NCI-H1105 (cell line): Measurements from ENCODE around the gene MEPE.

Source experiments
- DNase-seq: peaks from one replicate; lab custom pipeline; 2025; lab: John Stamatoyannopoulos, UW

The MEPE gene

DNA sequence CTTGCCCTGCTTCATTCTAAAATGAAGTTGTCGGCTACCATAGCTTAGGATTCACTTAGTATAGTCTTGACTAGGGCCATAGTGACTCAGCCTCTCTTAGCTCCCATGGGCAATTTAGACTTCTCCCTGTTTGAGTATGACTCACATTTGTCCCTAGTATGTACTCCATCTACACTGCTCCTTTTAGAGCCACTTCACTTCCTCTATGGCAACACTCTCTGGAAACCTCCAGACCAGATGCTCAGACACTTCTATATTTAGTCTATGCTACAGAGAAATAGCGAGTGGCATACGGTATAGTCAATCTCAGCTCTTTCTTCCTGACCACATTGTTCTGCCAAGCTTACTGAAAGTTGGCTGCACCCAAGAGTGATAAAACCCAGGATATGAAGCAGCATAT lies 11.2 kb downstream of the MEPE start:
- no peak for DNase-seq

GRCh38 chr4:87844452-87844851 lies 11.7 kb downstream of the MEPE start:
- DNase-seq: no peak

GRCh38 chr4:87846226-87846625 lies 13.5 kb downstream of the MEPE start:
- DNase-seq: no peak

DNA sequence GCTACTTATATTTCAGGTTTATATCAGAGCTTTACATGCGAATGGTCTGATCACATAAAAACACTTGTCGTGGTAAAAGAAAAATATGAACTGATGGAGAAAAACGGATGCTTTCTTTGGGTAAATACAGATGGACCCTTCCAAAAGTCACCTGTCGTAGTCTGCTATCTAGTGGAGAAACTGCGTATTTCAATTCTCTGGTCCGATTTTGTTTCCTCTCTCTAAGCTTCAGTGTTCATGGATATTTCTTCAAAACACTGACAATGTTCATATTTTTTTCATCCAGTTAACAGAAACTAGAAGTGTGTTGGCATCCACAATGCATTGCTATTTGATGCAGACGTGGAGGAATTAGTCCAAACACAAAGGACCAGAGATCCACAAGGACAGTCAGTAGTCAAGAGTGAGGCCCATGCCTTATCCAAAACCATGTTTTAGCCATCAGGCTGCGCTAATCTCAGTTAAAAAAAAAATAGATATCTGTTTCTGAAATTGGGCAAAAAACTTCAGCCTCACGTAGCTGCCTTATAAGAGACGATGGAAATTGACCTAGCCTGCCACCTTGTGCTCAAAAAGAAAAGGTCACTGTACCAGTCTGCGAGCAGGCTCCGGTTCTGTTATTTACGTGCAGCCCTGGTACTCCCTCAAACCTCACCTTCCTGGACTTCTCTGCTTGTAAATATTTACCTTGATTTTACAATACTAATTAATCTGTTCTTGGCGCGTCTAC lies 16.0 kb downstream of the MEPE start:
- DNase-seq: peak; percentile 40

DNA sequence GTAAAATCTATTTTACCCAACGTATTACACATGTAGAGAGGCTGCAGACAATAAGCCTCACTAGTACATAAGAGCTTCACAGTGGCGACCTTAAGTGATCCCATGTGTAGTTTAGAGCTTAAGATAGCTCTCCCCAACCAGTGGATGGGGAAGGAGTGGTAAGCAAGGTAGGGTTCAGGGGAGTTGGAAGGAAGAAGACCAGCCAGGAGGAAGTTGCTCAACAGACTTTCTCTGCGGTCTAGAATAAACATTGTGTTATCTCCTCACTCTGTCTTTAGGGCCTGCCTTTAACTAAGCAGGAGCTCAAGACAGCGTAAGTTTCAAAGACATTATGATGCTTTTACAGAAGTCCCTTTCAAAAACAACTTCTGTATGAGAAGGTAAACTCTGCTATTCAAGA lies 16.8 kb downstream of the MEPE start:
- DNase-seq: no peak

GRCh38 chr4:87851332-87851731 lies 18.6 kb downstream of the MEPE start:
- DNase-seq: no peak

GRCh38 chr4:87851953-87852352 lies 19.2 kb downstream of the MEPE start:
- DNase-seq: no peak

DNA sequence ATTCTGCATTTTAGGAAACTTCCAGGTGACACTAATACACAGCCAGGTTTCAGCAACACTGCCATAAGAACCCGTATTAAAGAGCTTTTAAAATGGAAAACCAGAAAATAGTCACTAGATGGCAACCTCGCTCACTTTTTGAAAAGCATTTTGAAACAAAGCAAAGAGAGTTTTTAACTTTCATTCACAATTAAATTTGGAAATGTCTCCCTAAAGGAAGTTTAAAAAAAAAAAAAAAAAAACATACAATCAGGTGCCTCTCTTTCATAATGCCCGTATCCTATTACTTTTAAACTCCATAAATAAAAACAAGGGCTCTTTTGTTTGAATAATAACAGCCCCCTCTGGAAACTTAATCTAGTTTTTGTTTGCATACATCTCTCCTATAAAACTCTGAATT lies 20.3 kb downstream of the MEPE start:
- peak; percentile 36 for DNase-seq

DNA sequence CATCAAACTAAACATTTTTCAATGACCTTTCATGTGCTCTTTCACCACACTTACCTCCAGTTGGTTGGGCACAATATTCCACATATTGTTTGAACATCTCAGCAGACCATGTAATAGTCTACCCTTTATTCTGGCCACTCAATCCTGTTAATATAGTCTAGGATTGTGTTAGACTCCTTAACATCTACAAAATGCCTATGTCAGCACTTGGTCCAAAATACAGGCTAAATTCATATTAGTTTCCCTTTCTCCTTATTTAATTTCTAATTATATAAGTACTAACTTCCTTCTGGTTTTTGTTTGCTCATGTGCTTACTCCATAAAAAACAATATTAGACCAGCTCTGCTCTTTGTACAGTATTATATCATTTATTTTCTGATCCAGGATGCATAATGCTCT lies 21.1 kb downstream of the MEPE start:
- no peak for DNase-seq

DNA sequence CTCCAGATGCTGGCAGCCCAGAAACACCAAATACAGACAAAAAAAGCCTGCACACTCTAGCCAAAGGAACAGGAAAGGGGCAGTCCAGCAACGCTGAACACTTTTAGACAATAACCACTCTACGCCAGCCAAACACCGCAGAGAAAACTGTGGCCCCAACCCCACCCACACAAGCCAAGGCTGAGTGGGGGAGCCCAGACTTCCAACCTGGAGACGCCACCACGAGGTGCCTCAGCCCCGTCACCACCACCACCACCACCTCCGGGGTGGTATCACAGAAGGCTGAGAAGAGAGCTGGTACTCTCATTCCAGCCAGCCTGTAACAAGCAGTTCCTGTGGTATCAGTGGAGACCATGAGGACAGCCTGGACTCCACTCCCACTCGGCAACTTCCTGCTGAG lies 22.8 kb downstream of the MEPE start:
- no peak for DNase-seq

GRCh38 chr4:87856816-87857215 lies 24.0 kb downstream of the MEPE start:
- DNase-seq: no peak

- no peak for DNase-seq
Measured at GRCh38 chr4:87857789-87858188, 25.0 kb downstream of the MEPE start.

GRCh38 chr4:87862236-87862635 lies 29.5 kb downstream of the MEPE start:
- no peak for DNase-seq

GRCh38 chr4:87863486-87863885 lies 30.7 kb downstream of the MEPE start:
- no peak for DNase-seq

DNA sequence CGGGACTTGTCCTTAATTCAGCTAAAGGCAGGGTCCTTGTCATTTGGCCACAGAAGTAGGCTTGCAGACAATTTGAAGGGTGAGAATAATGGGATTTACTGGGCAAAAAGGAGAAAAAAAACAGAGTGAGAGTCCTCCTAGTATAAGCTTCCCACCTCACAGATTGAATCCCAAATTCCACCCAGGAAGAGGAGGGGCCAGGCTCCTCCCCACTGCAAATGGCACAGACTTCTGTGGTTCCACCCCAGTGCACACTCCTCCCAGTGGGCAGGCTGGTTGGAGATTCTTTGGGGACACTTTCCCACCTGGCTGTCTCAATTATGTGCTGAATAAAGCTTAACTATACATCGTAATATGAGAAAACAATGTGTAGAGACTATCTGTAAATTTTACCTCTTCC lies 31.6 kb downstream of the MEPE start:
- DNase-seq: no peak

DNA sequence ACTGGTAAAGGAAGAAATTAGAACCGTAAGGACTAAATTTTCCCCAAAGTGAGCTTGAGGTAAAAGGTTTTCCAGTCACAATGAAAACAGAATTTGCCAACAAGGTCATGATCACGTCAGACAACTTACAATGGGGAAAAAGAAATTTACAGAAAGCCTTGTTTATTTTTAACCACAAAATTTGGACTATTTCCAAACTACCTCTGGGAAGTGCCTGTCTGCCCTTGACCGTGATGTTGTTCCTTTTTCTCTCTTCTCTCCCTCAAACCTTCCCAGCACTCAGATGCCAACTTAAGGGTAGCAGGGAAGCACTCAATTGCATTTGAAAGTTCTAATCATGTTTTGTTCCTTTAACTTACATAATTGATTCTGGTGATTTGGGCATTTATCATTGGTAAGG lies 32.5 kb downstream of the MEPE start:
- no peak for DNase-seq

GRCh38 chr4:87865960-87866598 lies 33.3 kb downstream of the MEPE start:
- DNase-seq: no peak

GRCh38 chr4:87868522-87868921 lies 35.8 kb downstream of the MEPE start:
- no peak for DNase-seq

- no peak for DNase-seq
Measured at GRCh38 chr4:87872028-87872427, 39.3 kb downstream of the MEPE start.

GRCh38 chr4:87875191-87875590 lies 42.4 kb downstream of the MEPE start:
- no peak for DNase-seq

GRCh38 chr4:87880106-87880505 lies 47.3 kb downstream of the MEPE start:
- no peak for DNase-seq

GRCh38 chr4:87881115-87881514 lies 48.3 kb downstream of the MEPE start:
- DNase-seq: no peak

DNA sequence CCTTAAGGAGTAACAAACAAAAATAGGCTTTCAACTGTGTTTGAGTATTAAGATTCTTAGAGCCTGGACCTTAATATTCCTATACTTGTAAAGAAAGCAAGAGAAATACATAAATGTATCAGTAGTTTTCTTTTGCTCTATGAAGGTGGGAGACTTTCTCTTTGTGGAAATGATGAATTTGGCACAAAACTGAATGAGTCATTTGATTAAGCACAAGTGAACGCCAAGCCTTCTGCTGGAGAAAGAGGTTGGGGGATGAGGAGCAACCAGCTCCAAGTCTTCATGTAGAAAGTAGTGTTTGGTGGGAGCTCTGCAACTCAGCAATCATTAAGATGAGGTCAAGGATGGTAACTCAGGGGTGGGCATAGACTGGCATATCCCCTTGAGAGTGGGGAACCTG lies 49.6 kb downstream of the MEPE start:
- no peak for DNase-seq

GRCh38 chr4:87882861-87883260 lies 50.1 kb downstream of the MEPE start:
- DNase-seq: no peak
